Sigmoid colon (tissue), 4 donors: ENCODE data around the gene CCDC185.

Experiments
- CTCF ChIP-seq, 4 experiments: fragments of 450-650 bp in 3 of 4; fragments of 200-600 bp in 1 of 4; IDR thresholded peaks; one replicate each; pipeline ENCODE4 v1.5.1; 2016 to 2019; ENCODE audit warnings: antibody characterized with exemption in 4 of 4, mild to moderate bottlenecking in 3 of 4, moderate library complexity in 2 of 4
- EP300 ChIP-seq, 4 donors: sonication (generic); formaldehyde crosslinking; IDR thresholded peaks; one replicate each; pipeline ENCODE4 v1.6.1; 2017; ENCODE audit warnings: antibody characterized with exemption in 4 of 4
- POLR2A ChIP-seq, 2 donors: fragments of 450-650 bp; IDR thresholded peaks; one replicate each; pipeline ENCODE4 v1.6.1; 2016; ENCODE audit warnings: antibody characterized with exemption in 2 of 2, mild to moderate bottlenecking in 2 of 2, moderate library complexity in 2 of 2

GRCh38 chr1:223417903-223418663 is 24.9 kb downstream of the CCDC185 start:
- TF ChIP-seq CTCF (IDR thresholded peaks at IDR 0.05) (no peak), EP300 (IDR thresholded peaks at IDR 0.05) (no peak), POLR2A (IDR thresholded peaks at IDR 0.05) (no peak)
